ENCODE measurements around the gene IGSF21. TPM values are rescaled to one million over a fixed set of nuclear protein-coding genes. Genes with fewer than 3 reads are reported as not detected.

The IGSF21 gene
- total RNA-seq, 4 donors from 2014 or later, result 0.26 to 2.7 (median 0.88) TPM; not detected in 1

- no peak for DNase-seq
- no peaks in the 10 kb centered on the region for H3K4me1 ChIP-seq
- H3K36me3 ChIP-seq, result no peaks in the 10 kb centered on the region
- H3K27ac ChIP-seq, result no peak overlapping the region
- intact Hi-C loops (cut with DNase I), result no loop called here
- 8 to 38% methylated on average over 1 of the region's 1 CpG for WGBS, 2 donors
- TF ChIP-seq CTCF (IDR thresholded peaks at IDR 0.05) (no peak), POLR2A (IDR thresholded peaks at IDR 0.05) (no peak)
- H3K9me3 ChIP-seq, result peaks cover 0 to 9% (median 0%) of the 10 kb centered on the region in 3 donors
- peaks cover 0 to 57% (median 0%) of the 10 kb centered on the region in 4 donors for H3K27me3 ChIP-seq
- H3K4me3 ChIP-seq, result no peak overlapping the region
These were observed 97.0 kb downstream of the IGSF21 start for GRCh38 chr1:18204575-18204974.

GRCh38 chr1:18205319-18205718 lies 97.7 kb downstream of the IGSF21 start:
- Histone ChIP-seq H3K27me3 (peaks cover 0 to 52% (median 0%) of the 10 kb centered on the region in 4 donors), H3K36me3 (no peaks in the 10 kb centered on the region), H3K9me3 (peaks cover 0 to 9% (median 0%) of the 10 kb centered on the region in 3 donors), H3K27ac (no peak overlapping the region), H3K4me1 (no peaks in the 10 kb centered on the region), H3K4me3 (no peak overlapping the region)
- intact Hi-C loops (cut with DNase I), result no loop called here
- 16 to 21% methylated on average over 7 of the region's 7 CpGs for WGBS, 2 donors
- TF ChIP-seq CTCF (IDR thresholded peaks at IDR 0.05) (no peak), POLR2A (IDR thresholded peaks at IDR 0.05) (no peak)
- no peak for DNase-seq

- WGBS, 2 donors, result 17 to 64% methylated on average over 1 to 6 of the region's 8 CpGs
These were observed 104.2 kb downstream of the IGSF21 start for GRCh38 chr1:18211764-18212163.

GRCh38 chr1:18217398-18218043 lies 109.9 kb downstream of the IGSF21 start:
- no peak for DNase-seq
- Histone ChIP-seq H3K27me3 (peaks cover 0 to 33% (median 0%) of the 10 kb centered on the region in 4 donors), H3K9me3 (no peaks in the 10 kb centered on the region), H3K4me1 (no peaks in the 10 kb centered on the region), H3K27ac (no peak overlapping the region), H3K36me3 (no peaks in the 10 kb centered on the region), H3K4me3 (no peak overlapping the region)
- WGBS, 2 donors, result 54 to 82% methylated on average over 2 to 4 of the region's 4 CpGs
- intact Hi-C loops (cut with DNase I), result no loop called here
- TF ChIP-seq POLR2A (IDR thresholded peaks at IDR 0.05) (no peak), CTCF (IDR thresholded peaks at IDR 0.05) (peak in 2 of 6 experiments; percentile 12 to 36)

More at GRCh38 chr1:18211764-18212163, 104.2 kb downstream of the IGSF21 start:
- no peak overlapping the region for H3K4me3 ChIP-seq
- H3K27ac ChIP-seq, result no peak overlapping the region
- H3K27me3 ChIP-seq, result peaks cover 0 to 28% (median 0%) of the 10 kb centered on the region in 4 donors
- peaks cover 0 to 6% (median 0%) of the 10 kb centered on the region in 3 donors for H3K9me3 ChIP-seq
- no peaks in the 10 kb centered on the region for H3K36me3 ChIP-seq
- DNase-seq, result no peak
- H3K4me1 ChIP-seq, result no peaks in the 10 kb centered on the region
- TF ChIP-seq CTCF (IDR thresholded peaks at IDR 0.05) (no peak), POLR2A (IDR thresholded peaks at IDR 0.05) (no peak)
- intact Hi-C loops (cut with DNase I), result no loop called here

- peaks cover 0 to 62% (median 0%) of the 10 kb centered on the region in 4 donors for H3K27me3 ChIP-seq
- WGBS, 2 donors, result 86 to 92% methylated on average over 1 of the region's 1 CpG
- no peak for DNase-seq
These were observed 122.0 kb downstream of the IGSF21 start for GRCh38 chr1:18229625-18230024.

More at GRCh38 chr1:18229625-18230024, 122.0 kb downstream of the IGSF21 start:
- Histone ChIP-seq H3K36me3 (no peaks in the 10 kb centered on the region), H3K27ac (no peak overlapping the region), H3K4me3 (no peak overlapping the region), H3K9me3 (peaks cover 0 to 5% (median 0%) of the 10 kb centered on the region in 3 donors), H3K4me1 (no peaks in the 10 kb centered on the region)
- TF ChIP-seq CTCF (IDR thresholded peaks at IDR 0.05) (no peak), POLR2A (IDR thresholded peaks at IDR 0.05) (no peak)
- intact Hi-C loops (cut with DNase I), result no loop called here
